ENCODE data around the gene STRC.
"Not testable (repeated sequence)": the region's sequence is repeated elsewhere in the genome, so short reads cannot be mapped to it uniquely, and the experiment has no call there.

STRC gene

GRCh38 chr15:43618700-43619099, at the start of gene STRC:
Gene STRC, minus strand, starts transcription at chr15:43618800. Its CDS starts 78 bp downstream, at chr15:43618722.
- not testable (repeated sequence) for DNase-seq (ENCODE audit: low read depth in 2 of 2)

- DNase-seq (ENCODE audit: low read depth in 2 of 2): not testable (repeated sequence)
Observed at GRCh38 chr15:43666177-43666576, 47.6 kb upstream of the STRC start.

- not testable (repeated sequence) for DNase-seq (ENCODE audit: low read depth in 2 of 2)
Observed at GRCh38 chr15:43663333-43663732, 44.7 kb upstream of the STRC start.

DNA sequence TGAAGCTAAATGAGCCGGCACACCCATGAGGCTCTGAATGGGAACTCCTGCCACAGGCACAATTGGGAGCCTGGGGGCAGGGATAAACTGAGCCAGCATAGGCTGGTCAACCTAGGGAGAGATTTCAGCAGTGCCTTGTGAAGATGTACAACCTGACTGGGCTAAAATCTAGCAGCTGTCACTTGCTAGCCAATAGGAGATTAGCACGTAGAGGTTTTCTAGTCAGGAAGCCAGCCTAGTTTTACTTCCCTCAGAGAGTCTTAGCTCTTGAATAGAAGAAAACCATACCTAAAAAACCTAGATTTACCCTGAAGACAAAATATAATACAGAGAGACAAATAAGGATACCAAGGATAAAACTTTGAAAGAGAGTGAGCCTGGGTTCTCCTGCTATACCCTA, 43.7 kb upstream of the STRC start:
- DNase-seq (ENCODE audit: low read depth in 2 of 2): not testable (repeated sequence)

DNA sequence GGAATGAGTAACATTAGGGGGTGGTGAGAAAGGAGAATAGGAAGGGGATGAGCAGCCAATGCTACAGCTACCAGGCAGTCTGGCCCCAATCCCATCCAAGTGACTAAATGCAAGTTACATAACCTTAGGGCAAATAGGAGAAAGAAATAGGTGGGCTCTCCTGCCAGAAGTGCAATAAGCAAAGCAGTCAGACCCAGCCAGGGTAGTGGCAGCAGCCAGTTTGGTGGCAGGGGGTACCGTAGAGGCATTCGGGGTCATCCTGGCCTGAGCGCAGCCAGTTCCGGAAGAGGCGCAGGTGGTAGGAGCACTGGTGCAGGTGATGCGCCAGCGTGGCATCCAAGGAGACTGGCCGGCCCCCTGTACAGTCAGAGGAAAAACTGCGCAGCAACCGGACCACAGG, 41.1 kb upstream of the STRC start:
- DNase-seq (ENCODE audit: low read depth in 2 of 2): not testable (repeated sequence)

- not testable (repeated sequence) for DNase-seq (ENCODE audit: low read depth in 2 of 2)
Observed at GRCh38 chr15:43649430-43649926, 30.9 kb upstream of the STRC start.

- no peak for DNase-seq (ENCODE audit: low read depth in 2 of 2)
Observed at GRCh38 chr15:43648649-43649429, 30.2 kb upstream of the STRC start, which contains the start of gene CATSPER2. Gene CATSPER2, minus strand, starts transcription at chr15:43648844. Its CDS starts 783 bp downstream, at chr15:43648061.

- DNase-seq (ENCODE audit: low read depth in 2 of 2): not testable (repeated sequence)
Observed at GRCh38 chr15:43638464-43639204, 20.0 kb upstream of the STRC start.

- DNase-seq (ENCODE audit: low read depth in 2 of 2): not testable (repeated sequence)
Observed at GRCh38 chr15:43626937-43627336, 8.3 kb upstream of the STRC start.

DNA sequence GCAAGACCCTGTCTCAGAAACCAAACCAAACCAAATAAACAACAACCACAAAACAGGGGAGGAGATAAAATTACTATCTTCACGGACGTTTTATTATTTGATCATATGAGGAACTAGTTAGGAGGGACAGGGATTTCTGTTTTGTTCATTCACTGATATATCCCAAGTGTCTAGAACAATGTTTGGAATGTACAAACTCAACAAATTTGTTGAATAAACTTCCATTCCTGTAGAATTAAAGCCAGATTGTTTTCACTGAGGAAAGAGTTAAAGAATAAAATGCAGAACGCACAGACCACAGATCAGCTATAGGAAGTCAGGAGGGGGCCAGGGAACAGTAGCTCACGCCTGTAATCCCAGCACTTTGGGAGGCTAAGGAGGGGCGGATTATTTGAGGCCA, 6.5 kb upstream of the STRC start:
- no peak for DNase-seq (ENCODE audit: low read depth in 2 of 2)

DNA sequence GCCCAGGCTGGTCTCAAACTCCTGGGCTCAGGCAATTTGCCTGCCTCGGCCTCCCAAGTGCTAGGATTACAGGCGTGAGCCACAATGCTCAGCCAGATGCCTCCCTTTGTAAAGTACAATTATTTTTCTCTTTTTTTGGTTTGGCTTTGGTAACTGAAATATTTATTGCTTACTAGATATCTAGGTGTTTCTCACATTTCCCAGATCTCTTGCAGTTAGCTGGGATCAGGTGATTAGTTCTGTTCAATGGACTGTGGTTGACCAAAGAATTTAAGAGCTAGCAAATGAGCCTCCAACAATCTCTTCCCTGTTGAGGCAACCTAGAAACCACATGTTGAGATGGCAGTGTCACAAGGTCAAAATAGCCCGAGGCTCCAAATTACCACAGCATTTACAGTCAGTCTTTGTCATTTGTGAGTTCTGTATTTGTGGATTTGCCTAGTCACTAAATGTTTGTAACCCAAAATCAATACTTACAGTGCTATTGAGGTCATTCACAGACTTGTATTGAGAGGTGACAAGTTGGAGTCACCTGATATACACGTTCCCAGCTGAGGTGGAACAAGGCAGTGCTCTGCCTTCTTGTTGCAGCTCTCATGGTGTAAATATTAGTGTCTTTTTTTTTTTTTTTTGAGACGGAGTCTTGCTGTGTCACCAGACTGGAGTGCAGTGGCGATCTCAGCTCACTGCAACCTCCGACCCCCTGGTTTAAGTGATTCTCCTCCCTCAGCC, 3.6 kb upstream of the STRC start:
- DNase-seq (ENCODE audit: low read depth in 2 of 2): not testable (repeated sequence)

DNA sequence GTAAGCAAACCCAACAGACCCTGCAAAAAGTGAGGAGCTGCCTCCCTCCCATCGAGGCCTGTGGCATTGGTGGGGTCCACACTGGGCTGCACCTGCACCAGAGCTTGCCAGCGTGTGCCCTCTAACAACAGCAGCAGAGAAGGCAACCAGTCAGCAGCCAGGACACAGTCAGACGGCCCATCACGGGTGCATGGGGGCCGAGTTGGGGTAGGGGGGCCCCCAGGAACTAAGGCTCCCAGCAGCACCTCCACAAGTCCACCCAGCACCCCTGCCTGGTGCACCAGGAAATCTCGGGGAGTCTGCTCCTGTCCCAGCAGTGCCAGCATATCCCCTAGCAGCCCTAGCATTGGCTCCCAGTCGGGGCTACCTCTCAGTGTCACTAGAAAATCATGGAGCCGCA, 850 bp downstream of the STRC start:
- not testable (repeated sequence) for DNase-seq (ENCODE audit: low read depth in 2 of 2)

- DNase-seq (ENCODE audit: low read depth in 2 of 2): not testable (repeated sequence)
Observed at GRCh38 chr15:43602233-43602632, 16.4 kb downstream of the STRC start.

DNA sequence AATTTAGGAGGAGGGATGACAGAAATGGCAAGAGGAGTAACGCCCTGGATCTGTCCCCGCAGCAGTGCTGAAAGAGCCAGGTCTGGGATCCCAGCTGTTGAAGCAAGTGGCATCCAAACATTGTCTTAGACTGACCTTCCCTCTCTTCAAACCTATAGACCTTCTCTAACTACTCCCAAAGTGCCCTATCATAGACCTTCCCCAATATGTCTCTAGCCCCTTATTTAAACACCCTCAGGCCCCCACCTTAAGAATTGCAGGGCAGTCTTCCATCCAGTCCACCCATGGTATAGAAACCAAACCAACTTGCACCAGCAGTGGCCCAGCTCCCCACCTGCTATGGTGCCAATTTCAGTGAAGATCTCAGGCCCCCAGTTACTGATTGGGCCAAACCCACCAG, 18.4 kb downstream of the STRC start:
- DNase-seq (ENCODE audit: low read depth in 2 of 2): not testable (repeated sequence)

- DNase-seq (ENCODE audit: low read depth in 2 of 2): not testable (repeated sequence)
Observed at GRCh38 chr15:43599131-43599530, 19.5 kb downstream of the STRC start.

GRCh38 chr15:43593328-43594190, 25.0 kb downstream of the STRC start, which contains the start of gene CKMT1B:
Gene CKMT1B, plus strand, starts transcription at chr15:43594027. Its CDS starts 192 bp downstream, at chr15:43594219.
- not testable (repeated sequence) for DNase-seq (ENCODE audit: low read depth in 2 of 2)

DNA sequence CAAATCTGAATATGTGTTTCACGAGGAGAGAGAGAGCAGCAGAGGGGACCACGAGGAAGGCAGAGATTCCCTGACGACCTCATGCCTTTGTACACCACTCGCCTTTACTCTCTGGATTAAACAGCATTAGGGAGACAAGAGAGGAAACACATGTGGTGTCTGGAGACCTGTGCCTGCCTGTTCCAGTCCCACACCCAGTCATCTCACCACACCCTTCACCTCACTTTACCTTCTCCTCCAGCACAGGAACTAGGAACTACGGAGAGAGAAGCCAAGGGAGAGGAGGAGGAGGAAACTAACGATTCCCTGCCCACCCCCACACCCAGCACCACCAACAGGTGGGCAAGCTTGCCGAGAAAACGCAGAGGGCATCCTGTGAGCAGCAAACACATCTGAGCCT, 25.8 kb downstream of the STRC start:
- not testable (repeated sequence) for DNase-seq (ENCODE audit: low read depth in 2 of 2)

DNA sequence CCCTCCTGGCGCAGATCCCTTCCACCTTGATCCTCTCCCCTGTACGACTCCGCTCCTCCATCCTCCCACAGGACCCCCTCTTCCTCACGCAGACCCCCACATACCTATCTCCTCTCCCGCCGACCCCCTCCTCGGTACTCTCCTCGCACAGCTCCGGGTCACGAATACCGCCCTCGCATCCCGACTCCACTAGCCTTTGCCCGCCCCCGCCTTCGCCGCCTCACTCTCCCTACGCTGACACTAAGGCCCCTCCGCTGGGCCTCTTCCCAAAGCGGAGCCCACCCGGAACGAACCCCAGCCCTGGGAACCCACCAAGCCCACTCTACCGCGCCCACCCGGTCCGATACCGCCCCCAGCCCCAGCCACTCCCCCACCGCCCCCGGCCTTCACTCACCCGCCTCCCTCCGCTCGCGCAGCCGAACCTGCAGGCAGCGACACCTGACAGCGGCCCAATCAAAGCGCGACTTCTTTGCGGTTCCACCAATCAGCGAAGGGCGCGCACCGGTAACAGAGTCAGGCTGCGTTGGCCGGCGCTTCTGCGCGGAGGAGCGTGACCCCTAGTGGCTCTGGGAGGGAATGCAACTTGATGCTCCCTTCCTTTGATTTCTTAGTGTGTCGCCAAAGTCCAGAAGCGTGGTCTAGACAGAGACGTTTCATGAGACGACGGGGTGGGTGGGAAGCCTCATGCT, 28.7 kb downstream of the STRC start, which contains the start of gene PPIP5K1:
TSS of gene PPIP5K1 (minus strand) at position 431 of the 689 bp plus-strand sequence. CDS start 5,704 bp downstream, outside the sequence.
- DNase-seq (ENCODE audit: low read depth in 2 of 2): not testable (repeated sequence)

GRCh38 chr15:43574607-43575006, 44.0 kb downstream of the STRC start:
- not testable (repeated sequence) for DNase-seq (ENCODE audit: low read depth in 2 of 2)

GRCh38 chr15:43566615-43567014, 52.0 kb downstream of the STRC start:
- DNase-seq (ENCODE audit: low read depth in 2 of 2): not testable (repeated sequence)

All from stimulated activated CD8-positive, alpha-beta memory T cell treated with anti-CD3 and anti-CD28 coated beads, Interleukin-2, amount 100 ng/mL, for 48 hours (primary cell).